Heart left ventricle (tissue), 13 donors: ENCODE measurements around the gene PHF24.
A peak's percentile ranks its signal among the peaks of the same experiment; 100 is the strongest.

ENCODE experiments used
- POLR2A ChIP-seq, 2 donors: fragments of 450-650 bp; IDR thresholded peaks; one replicate each; pipeline ENCODE4 v1.6.1; 2017; ENCODE audit warnings: antibody characterized with exemption in 2 of 2, mild to moderate bottlenecking in 2 of 2, moderate library complexity in 2 of 2
- TF ChIP-seq, protein P1 (sequence below), 12 donors: fragments of 200-600 bp; sonication (generic) in 4 of 12; IDR thresholded peaks; one replicate each; pipeline versions ENCODE4 v1.5.0 to v1.8.0; 2018 to 2022; ENCODE audit warnings: antibody characterized with exemption in 12 of 12, mild to moderate bottlenecking in 5 of 12
- donor health status: ischemic (EF 13 %, LVEDD 7.1; RV severe dilation, severe dysfunction).
- donor health status: DM: no; HTN: yes; CAD: no.
- donor health status: DM: no; HTN: no; CAD: no.
- donor health status: ischemic (EF 25% LVEDD 6.9; RV normal size, moderate dysfunction).
- donor health status: ischemic (EF 25% LVEDD 5.7; RV mildly dilated, moderate dysfunction).
- donor health status: ischemic (EF 35%, LVEDD 5.7; RV mildly dilated, moderate dysfunction).
- donor health status: nonischemic (EF 11% LVEDD 7.7; RV severe dilation, severe dysfunction).
- donor health status: DM: yes; HTN: yes; CAD: no.
- donor health status: PGD.
- donor health status: ischemic (EF 29% LVEDD 5.4; RV normal size, mild dysfunction).
- donor health status: nonischemic (EF 23%, LVEDD 6.1; RV moderate dilation, normal function).

DNA sequence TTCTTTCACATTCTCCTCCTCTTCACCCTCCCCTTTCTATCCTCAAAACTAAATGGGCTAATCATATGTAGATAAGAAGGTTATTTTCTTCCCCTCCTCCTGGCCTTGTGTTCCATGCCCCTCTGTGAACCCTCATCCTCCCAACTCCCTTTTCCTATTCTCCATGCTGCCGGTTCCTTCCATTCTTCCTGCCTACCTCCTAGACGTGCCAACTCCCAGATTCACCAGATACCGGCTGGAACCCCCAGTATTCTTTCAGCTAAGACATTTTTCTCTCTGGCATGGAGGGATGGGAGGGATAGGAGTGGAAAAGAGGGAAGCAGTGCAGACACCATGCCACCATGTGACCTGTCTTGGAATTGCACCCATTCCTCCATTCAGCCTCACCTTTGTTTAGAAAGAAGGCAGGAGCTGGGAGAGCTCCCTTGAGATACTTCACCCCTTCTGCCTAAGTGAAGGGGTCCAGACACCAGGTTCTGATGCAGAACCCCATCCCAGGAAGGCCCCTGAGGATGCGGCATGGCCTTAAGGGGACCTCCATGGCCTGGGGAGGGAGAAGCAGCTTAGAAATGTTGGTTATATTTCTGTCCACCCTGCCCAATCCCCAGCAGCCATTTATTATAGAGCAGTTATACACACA lies 36.3 kb downstream of the PHF24 start:
- TF ChIP-seq POLR2A (IDR thresholded peaks at IDR 0.05): no peak
- TF ChIP-seq, protein P1, sequence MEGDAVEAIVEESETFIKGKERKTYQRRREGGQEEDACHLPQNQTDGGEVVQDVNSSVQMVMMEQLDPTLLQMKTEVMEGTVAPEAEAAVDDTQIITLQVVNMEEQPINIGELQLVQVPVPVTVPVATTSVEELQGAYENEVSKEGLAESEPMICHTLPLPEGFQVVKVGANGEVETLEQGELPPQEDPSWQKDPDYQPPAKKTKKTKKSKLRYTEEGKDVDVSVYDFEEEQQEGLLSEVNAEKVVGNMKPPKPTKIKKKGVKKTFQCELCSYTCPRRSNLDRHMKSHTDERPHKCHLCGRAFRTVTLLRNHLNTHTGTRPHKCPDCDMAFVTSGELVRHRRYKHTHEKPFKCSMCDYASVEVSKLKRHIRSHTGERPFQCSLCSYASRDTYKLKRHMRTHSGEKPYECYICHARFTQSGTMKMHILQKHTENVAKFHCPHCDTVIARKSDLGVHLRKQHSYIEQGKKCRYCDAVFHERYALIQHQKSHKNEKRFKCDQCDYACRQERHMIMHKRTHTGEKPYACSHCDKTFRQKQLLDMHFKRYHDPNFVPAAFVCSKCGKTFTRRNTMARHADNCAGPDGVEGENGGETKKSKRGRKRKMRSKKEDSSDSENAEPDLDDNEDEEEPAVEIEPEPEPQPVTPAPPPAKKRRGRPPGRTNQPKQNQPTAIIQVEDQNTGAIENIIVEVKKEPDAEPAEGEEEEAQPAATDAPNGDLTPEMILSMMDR (IDR thresholded peaks at IDR 0.05): peak in 11 of 12 donors; percentile 21 to 73 (median 48)
